Spleen (tissue), 7 donors: ENCODE measurements around the gene APRT.

Experiments
- CTCF ChIP-seq, 11 experiments: fragments of 200-600 bp in 7 of 11; fragments of 450-650 bp in 4 of 11; sonication (generic) in 4 of 11; IDR thresholded peaks in 8 of 11; conservative IDR thresholded peaks in 3 of 11; 1 replicate in 7 of 11; 2 replicates in 4 of 11; pipeline versions ENCODE4 v1.4.0 to v1.8.0; 2016 to 2021; ENCODE audit warnings: antibody characterized with exemption in 11 of 11, inconsistent platforms in 4 of 11, mild to moderate bottlenecking in 1 of 11
- POLR2A ChIP-seq, 3 donors: fragments of 450-650 bp; IDR thresholded peaks; one replicate each; pipeline ENCODE4 v1.5.1; 2017; ENCODE audit warnings: antibody characterized with exemption in 3 of 3, mild to moderate bottlenecking in 1 of 3
- POLR2AphosphoS5 ChIP-seq, 3 donors: sonication (generic); formaldehyde crosslinking; IDR thresholded peaks; one replicate each; pipeline ENCODE4 v1.5.1; 2017; ENCODE audit warnings: antibody characterized with exemption in 3 of 3
- donor health status: DM: no; HTN: no; CAD: no; lungs with moderate emphysema.
- donor health status: DM: no; HTN: no; CAD: no.
- donor health status: DM: no; HTN: no; CAD: no.

- TF ChIP-seq CTCF (IDR thresholded peaks at IDR 0.05 in 8 of 11, conservative IDR thresholded peaks at IDR 0.05 in 3 of 11): no peak
- no peak for TF ChIP-seq POLR2A (IDR thresholded peaks at IDR 0.05)
- no peak for TF ChIP-seq POLR2AphosphoS5 (IDR thresholded peaks at IDR 0.05)
Measured at GRCh38 chr16:88774544-88775393, 37.0 kb downstream of the APRT start.
